DMS79 treated with DMSO at 0.1 percent for 48 hours (cell line): ENCODE measurements around the gene ANKMY2.
"Not testable (repeated sequence)": the region's sequence is repeated elsewhere in the genome, so short reads cannot be mapped to it uniquely, and the experiment has no call there.

Source experiments
- DNase-seq: peaks from one replicate; lab custom pipeline; 2025; lab: John Stamatoyannopoulos, UW

Gene ANKMY2

GRCh38 chr7:16659854-16660497, 14.4 kb upstream of the ANKMY2 start:
- not testable (repeated sequence) for DNase-seq

DNA sequence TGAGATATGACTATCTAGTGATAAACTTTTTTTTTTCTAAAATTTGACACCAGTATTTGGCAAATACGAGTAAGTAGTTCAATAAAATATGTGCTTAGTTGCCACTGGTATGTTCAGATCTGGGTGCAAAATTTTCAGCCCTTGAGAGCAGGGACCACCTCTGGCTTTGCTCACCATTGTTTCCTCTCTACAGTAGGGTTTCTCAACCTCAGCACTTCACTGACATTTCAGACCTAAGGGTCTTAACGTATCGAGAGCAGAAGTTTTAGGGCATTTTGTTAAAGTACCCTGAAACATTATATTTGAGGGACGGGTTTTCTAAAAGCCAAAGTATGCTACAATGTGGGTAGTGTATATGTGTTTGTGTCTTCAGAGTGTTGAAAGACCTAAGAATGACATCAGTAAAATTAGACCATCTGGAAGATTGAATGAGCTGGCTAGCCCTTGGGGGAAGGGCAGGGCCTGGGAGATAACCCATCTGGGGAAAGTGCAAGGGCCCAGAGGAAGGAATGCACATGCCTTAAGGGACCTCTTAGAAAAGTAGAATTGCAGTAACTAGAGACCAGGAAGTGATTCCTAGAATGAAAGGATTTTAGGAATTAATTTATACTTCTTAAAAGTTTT, 12.2 kb upstream of the ANKMY2 start:
- DNase-seq: no peak

DNA sequence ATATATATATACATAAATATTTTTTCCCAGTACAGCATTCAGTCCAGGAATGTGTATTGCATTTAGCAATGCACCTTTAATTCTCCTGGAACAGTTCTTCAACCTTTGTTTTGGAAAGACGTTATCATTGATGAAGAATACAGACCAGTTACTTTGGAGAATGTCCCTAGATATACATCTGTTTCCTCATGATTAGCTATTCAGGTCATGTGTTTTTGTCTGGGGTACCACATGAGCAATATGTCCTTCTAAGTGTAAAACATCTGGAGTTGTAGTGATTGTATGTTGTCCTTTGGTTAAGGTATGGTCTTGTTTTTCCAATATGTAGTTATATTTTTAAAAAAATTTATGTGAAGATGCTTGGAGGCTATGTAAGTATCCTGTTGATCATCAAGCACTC, 10.6 kb upstream of the ANKMY2 start:
- no peak for DNase-seq

DNA sequence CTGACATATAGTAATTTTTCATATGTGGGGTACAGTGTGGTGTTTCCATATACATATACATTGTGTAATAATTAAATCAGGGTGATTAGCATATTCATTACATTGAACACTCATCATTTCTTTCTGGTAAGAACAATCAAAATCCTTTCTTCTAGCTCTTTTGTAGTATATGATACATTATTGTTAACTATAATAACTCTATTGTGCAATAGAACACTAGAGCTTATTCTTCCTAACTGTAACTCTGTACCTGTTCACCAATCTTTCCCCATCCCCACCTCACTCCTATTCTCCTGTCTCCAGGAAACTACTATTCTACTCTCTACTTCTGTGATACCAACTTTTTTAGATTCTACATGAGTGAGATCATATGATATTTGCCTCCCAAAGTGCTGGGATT, 9.8 kb upstream of the ANKMY2 start:
- no peak for DNase-seq

DNA sequence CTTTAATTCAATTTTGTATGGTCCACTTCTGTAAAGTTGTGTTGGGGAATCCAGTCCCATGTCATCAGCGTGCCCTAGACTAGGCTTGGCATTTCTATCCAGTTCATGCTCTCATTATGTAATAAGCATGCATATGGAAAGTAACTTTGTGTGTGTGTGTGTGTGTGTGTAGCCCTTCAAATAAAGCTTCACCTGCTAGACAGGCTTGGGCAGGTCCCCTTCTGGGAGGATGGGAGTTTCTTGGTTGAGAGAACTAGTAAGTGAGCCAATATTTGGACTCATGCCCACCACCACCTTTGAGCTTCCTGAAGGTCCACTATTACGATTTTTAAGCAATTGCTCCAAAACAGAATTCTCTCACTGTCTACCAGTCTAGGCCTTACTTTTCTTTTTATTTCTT, 7.3 kb upstream of the ANKMY2 start:
- DNase-seq: peak; percentile 98

DNA sequence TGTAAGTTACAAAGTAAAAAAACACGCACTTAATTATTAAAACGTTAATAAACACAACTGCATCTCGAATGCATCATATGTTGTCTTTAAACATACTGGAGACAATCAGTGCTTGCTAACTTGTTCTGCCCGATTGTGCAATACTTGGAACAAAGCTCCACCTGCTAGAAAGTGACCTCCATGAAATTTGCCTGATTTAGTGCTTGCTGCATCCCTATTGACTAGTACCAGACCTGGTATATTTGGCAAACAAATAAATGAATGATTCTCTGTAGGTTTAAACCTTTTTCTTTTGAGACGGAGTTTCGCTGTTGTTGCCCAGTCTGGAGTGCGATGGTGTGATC, 6.7 kb upstream of the ANKMY2 start:
- no peak for DNase-seq

- DNase-seq: no peak
These were observed 6.1 kb upstream of the ANKMY2 start for GRCh38 chr7:16651396-16652239.

DNA sequence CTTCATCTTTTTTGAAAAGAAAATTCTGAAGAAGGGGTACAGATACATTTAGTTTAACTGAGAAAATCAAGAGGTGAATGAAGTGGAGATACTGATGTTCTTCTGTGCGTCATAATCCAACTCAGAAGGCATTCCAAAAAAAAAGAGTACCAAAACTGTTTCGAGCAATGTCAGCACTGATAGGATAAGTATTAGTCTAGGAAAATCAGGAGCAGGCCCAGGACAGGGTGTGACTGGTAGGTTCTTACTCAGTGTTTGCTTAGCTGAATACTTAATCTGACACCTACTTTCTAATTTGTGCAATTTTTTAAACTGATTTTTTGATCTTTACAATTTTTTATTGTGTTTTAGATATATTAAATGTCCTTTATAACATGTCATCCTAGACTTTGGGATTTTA, 4.7 kb upstream of the ANKMY2 start:
- no peak for DNase-seq

- DNase-seq: peak; percentile 26
These were observed 3.6 kb upstream of the ANKMY2 start for GRCh38 chr7:16649196-16649595.

GRCh38 chr7:16648551-16648950, 3.0 kb upstream of the ANKMY2 start:
- DNase-seq: peak; percentile 23

DNA sequence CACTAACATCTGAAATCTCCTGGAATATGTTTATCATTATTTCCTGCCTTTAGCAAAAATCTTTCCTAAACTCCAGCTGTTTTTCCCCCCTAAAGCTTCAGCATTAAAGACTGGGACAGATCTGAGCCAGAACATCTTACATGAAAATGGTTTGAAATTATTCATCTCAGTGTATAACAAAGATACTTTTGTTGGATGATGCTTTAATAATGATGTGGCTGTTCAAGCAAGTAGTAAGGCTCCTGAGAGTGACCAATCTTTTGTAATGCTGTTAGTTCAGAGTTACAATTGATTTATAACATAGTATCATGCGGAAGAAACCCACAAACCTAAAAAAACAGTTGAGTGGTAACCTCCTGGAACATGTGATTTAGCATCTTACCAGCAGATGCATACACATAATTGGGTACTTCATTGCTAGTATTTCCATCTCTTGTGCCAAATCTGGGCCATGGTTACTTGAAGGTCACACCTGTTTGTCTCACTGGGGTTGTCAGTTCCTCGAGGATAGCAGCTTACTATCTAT, 1.9 kb upstream of the ANKMY2 start:
- DNase-seq: peak; percentile 59

GRCh38 chr7:16646472-16647072, 1.0 kb upstream of the ANKMY2 start:
- DNase-seq: peak; percentile 24

DNA sequence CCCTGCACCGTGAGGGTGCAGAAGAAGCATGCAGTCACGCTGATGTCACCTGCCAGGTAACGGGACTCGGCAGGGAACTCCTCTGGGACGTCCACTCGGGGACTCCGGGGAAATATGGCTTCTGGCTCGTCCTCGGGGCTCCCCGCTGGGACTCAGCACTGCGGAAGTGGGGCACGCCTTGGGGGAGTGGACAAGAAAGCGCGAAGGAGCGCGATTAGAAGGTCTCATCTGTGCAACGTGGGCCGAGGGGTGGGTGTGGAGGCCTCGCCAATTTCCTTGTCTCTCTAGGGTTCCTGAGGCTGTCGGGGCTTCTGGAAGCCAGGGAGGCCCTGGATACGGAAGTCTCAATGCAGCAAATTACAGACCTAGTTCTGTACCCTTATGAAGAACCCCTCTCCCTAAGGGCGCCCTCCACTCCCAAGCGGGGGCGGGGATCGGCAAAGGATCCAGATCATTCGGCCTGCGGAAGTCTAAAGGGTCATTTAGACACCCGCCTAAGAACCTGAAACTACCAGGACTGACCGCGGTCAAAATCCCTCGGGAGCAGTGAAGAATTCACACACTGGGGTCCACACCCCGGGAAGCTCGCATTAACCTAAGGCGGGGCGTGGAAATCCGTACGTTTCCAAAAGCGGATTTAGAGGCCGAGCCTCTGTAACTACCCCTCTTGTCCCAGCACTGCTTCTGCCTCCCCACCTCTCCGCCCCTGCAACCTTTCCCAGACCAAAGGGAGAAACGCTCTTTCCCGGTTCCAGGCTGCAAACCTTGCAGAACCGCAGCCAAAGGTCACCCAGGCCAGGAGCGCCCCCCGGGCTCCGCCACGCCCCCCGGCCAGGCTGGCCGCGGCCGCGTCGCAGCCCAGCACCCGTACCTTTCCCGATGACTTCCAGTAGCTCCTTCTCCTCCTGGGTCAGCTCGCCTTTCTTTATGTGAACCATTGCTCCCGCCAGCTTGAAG, 640 bp downstream of the ANKMY2 start:
- peak; percentile 39 for DNase-seq

DNA sequence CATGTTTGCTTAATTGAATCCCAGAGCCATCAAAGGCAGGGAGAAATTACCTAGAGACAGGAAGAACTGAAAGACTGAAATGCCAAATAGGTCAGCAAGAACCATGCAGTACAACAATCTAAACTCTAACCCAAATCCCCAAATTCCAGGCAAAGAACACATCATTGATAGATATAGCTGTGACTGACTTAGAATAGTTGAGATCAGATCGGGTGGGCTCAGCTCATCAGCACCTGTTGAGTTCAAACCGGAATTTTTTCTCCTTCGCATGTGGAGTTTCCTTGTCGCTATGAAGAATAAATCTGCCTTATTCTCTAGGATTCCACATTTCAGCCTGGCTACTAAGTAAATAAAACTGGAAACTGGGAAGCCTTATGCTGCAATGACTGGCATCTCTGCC, 1.4 kb downstream of the ANKMY2 start:
- DNase-seq: no peak

DNA sequence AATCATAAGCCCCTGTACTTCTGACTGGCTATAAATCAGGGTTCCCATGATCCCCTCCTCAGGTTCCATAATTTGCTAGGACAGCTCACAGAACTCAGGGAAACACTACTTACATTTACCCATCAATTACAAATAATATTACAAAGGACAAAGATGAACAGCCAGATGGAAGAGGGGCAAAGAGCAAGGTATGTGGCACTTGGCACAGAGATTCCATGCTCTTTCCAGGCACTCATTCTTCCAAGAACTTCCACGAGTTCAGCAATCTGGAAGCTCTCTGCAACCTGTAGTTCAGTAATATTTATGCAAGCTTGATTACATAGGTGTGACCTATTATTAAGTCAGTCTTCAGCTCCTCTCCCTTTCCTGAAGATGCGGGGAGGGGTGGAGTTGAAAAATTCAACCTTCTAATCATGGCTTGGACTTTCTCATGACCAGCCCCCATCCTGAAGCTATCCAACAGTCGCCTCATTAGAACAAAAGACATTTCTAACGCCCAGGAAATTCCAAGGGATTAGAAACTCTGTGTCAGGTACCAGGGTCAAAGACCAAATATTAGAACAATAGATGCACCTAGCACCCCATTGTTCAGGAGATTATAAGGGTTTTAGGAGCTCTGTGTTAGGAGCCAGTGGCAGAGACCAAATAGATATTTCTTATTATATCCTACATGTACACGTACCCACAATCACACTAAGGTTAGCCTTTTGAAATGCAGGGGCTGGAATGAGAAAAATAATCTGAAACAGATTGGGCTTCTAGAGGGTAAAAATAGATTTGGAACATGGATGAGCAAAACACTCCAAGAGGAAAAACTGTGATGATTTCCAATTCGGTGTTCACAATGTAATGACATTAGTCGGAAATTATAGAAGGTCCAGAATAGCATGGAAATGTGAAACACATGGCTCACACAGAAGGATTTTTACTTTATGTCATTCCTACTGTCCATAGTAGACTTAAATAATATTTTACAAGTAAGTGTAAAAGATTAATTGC, 7.0 kb downstream of the ANKMY2 start:
- DNase-seq: no peak

DNA sequence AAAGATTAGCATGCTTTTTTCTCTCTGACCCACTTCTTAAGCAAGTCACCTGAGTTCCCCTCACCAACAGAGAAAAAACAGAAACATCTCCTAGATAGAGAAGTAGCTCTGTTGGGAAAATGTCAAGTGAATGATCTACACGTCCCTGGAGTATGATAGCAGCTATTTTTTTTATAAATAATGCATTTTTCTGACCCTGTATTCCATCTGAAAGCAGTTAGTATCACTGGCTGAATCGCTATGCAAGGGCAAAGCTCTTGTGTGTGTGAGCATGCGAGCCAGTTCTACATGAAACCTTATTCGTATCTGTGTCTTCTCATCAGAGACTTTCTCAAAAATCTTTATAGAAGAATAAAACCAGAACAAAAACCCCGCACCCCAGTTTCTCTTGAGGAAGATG, 8.2 kb downstream of the ANKMY2 start:
- DNase-seq: no peak

DNA sequence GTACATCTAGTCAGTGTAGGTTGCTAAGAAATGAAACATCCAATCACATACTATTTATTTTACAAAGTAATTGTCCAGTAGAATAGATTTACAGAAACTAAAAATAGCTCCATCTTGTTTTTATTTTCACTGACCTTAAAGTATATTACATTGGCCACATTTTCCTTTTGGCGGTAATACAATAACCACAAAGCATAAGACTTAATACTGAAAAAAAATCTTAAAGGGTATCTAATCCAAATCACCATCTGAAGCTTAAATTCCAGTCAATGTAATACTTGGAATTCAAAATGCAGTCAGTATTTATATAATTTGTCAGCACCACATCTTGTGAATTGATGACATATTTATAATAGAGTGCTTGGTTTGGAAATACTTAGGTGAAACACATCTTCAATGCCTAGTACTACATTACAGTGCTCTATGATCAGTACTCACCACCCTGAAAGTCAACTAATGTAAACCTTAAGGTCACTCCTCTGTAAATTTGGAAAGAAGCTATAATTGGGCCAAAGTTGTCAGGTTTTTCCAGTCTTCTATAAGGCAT, 8.9 kb downstream of the ANKMY2 start:
- no peak for DNase-seq

DNA sequence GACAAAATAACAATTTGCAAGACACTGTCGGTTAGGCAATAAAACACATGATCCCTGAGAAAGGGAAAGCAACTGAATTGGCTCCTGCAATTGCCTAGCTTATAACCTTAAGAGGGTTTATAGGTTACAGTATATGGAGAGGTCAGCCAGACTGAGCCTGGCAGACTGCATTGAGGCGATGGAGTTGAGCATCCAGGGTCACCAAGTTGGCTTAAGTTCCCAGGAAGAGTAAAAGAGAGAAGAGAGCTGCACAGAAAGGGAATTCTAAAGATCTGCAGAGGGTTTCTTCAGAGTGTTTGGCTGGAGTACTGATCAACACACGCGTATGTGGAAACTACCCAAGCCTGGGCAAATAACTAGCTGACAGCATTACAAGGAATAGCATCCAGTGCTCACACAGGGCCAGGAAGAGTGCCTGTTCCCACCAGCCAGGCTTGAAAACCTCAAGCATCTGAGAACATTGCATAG, 11.2 kb downstream of the ANKMY2 start:
- DNase-seq: no peak

DNA sequence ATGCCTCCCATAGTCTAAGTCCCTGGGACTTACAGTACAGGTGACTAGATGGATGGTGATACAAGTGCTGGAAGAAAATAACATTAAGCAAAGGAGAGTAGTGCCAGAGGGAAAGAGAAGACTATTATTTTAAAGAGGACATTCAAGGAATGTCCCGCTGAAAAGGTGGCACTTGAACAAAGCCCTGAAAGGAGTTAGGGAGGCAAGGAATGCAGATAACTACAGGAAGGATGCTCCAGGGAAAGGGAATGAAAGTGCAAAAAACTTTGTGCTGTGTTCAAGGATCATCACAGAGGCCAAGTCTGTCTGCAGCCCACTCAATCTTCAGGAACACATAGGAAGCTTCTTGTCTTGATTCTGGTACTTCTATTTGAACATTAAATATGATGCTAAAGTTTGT, 14.9 kb downstream of the ANKMY2 start:
- no peak for DNase-seq

- no peak for DNase-seq
These were observed 18.3 kb downstream of the ANKMY2 start for GRCh38 chr7:16627236-16627635.
